D341Med (cell line): ENCODE data around the gene IFITM1.
A peak's percentile ranks its signal among the peaks of the same experiment; 100 is the strongest.
"Not testable (repeated sequence)": the region's sequence is repeated elsewhere in the genome, so short reads cannot be mapped to it uniquely, and the experiment has no call there.

Experiments
- DNase-seq: peaks from one replicate; pipeline ENCODE4 v3.0.0; 2012; ENCODE audit warnings: low spot score

IFITM1 gene

DNA sequence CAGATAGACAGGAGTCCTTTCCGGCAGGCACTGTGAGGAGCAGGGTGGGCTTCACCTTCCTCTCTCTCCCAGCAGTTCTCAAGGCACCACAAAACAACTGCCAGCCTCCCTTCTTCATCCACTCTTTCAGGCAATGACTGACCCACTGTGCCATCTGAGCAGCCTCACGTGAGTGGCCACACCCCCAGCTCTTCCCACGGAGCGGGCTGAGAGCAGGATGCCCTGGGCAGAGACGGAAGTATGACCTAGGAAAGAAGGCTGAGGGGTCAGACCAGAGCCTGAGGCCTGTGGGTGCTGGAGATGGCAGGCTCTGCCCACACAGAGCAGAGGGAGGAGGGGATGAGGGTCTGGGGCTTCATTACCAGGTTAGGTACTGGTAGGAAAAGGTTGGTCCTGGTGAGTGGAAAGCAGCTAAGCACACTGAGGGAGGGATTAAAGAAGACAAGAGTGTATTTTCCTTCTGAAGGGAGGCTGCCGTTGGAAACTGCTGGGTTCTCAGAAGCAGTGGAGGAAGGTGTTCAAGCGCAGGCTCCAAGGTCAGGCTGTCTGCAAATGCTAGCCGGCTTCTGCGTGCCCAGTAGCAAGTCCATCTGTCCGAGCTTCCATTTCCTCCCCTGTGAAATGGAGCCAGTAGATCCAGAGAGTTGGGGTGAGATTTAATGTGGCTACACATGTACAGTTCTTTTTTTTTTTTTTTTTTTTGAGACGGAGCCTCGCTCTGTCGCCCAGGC is 31.0 kb upstream of the IFITM1 start:
- DNase-seq, result no peak

DNA sequence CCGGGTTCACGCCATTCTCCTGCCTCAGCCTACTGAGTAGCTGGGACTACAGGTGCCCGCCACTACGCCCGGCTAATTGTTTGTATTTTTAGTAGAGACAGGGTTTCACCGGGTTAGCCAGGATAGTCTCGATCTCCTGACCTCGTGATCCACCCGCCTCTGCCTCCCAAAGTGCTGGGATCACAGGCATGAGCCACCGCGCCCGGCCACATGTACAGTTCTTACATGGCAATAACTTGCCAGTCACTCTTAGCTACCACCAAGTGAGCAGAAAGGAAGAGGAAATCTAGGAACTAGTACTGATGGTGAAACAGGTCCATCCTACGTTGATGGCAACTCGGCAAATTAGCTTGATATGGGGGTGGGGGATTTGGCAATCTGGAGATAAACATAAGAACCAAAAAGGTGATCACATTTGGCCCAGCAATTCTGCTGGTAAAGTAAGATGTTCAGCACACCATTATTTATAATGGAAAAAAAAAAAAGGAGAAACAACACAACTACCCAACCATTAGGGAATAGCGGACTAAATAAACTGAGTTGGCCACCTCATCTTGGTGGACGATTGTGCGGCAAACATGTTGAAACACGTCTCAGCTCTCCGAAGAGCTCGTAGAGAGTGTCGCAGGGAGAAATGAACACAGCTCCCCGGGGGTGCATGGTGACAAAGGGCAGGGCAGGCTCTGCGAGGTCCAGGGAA is 30.3 kb upstream of the IFITM1 start:
- DNase-seq, result no peak

DNA sequence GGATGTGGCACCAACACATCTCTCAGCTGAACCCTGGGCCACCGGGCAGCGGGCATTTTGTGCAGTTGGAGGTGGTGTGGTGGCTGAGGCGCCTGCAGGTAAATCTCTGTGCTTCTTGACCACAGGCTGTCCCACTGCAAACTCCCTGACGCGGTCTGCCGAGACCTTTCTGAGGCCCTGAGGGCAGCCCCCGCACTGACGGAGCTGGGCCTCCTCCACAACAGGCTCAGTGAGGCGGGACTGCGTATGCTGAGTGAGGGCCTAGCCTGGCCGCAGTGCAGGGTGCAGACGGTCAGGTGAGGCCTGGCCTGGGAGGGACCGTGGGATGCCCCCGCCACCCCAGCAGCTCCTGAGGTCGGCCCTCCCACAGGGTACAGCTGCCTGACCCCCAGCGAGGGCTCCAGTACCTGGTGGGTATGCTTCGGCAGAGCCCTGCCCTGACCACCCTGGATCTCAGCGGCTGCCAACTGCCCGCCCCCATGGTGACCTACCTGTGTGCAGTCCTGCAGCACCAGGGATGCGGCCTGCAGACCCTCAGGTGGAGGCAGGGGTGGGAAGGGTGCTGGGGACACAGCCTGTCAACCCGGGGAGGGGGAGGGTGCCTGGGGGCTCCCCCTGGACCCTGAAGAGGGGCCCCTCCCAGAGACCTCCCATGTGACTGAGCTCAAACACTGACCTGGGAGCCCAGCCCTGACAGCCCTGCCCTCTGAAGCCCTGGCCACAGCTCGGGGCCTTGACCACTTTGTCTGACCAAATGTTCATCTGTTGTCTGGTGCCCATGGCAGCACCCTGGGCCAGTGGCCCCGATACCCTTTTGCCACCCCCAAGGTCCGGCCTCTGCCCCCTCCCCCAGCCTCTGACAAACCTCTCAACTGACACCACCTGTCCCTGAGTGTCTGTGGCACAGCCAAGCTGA is 29.5 kb upstream of the IFITM1 start:
- peak; percentile 22 for DNase-seq

DNA sequence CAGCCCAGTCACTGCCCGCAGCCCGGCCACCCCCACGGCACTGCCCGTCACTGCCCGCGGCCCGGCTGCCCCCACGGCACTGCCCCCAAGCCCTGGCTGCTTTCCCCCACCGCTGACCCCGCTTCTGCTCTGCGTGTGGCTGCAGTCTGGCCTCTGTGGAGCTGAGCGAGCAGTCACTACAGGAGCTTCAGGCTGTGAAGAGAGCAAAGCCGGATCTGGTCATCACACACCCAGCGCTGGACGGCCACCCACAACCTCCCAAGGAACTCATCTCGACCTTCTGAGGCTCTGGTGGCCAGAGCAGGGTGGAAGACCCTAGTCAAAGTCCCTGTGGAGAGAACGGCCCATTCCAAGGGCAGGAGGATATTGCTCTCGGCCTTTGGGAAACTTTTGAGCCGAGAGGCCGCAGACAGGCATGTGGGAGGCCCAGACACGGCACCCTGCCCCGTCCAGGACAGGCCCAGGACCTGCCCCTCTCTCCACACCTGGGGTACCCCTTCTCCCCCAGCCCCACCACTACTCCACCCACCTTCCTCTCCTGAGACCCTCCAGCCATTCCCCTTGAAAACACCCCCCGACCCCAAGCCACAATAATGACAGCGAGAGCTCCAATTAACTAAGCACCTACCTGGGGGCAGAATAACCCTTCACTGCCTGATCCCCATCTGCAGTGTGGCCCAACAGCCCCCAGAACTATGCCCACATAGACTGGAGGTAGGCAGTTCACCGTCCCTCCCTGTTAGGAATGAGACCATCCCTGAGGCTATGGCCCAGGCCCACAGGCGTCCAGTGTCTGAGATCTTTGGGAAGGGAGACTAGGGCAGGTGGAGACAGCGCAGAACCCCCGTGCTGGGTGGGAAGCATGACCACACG is 28.6 kb upstream of the IFITM1 start:
- DNase-seq, result peak; percentile 13

DNA sequence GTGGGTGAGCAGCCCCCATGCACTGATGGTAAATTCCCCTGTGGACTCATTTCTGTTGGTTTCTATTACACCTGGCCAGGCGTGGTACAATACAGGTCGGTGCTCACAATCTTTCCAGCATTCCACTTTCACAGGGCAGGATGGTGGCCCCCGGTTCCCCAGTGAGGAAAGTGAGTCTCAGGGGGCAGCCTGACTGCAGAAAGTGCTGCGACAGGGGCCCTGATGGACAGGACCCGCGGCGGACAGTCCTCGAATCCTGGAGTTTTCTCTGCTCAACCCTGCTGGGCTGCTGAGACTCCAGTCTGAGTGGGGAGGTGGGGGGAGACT is 28.0 kb upstream of the IFITM1 start:
- DNase-seq, result no peak

DNA sequence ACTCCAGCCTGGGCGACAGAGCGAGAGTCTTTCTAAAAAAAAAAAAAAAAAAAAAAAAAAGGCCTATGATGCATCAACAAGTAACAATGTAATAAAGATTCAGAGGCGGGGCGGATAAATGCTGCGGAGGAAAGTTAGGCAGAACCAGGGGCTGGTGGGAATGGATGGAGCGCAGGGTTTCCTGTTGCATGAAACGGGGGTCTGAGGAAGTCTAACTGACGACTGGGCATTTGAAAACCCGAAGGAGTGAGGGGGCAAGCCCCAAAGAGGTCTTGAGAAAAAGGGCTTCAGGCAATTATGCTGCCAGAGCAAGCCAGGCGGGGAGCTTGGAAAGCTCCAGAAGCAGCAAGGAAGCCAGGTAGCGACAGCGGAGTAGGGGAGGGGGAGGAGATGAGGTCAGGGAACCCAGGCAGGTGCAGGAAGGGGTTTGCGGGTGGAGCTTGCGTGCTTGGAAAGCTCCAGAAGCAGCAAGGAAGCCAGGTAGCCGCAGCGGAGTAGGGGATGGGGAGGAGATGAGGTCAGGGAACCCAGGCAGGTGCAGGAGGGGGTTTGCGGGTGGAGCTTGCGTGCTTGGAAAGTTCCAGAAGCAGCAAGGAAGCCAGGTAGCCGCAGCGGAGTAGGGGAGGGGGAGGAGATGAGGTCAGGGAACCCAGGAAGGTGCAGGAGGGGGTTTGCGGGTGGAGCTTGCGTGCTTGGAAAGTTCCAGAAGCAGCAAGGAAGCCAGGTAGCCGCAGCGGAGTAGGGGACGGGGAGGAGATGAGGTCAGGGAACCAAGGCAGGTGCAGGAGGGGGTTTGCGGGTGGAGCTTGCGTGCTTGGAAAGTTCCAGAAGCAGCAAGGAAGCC is 26.6 kb upstream of the IFITM1 start:
- not testable (repeated sequence) for DNase-seq

DNA sequence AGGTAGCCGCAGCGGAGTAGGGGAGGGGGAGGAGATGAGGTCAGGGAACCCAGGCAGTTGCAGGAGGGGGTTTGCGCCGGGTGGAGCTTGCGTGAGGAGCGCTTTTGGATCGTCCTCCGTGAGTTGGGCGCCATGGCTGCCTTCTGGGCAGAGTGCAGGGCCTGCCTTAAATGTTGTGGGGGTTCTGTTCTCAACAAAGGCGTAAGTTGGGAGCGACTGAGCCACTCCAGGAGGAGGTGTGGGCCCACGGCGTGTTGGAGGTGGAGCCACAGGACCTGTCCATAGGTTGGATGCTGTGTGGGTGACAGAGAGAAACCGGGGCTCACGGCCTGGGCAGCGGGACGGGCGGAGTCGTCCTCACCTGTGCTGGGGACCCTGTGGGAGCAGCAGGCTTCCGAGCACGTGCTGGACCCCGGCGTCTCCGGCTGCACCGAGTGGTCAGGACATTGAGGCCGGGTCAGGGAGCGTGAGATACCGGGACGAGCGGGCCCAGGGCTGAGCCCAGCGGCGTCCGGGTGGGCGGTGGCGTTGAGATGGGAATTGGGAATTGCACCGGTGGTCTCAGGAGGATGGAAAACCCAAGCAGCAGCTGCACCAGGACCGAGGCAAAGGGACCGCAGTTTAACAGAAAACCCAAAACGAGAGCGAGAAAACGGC is 25.9 kb upstream of the IFITM1 start:
- peak; percentile 2 for DNase-seq

DNA sequence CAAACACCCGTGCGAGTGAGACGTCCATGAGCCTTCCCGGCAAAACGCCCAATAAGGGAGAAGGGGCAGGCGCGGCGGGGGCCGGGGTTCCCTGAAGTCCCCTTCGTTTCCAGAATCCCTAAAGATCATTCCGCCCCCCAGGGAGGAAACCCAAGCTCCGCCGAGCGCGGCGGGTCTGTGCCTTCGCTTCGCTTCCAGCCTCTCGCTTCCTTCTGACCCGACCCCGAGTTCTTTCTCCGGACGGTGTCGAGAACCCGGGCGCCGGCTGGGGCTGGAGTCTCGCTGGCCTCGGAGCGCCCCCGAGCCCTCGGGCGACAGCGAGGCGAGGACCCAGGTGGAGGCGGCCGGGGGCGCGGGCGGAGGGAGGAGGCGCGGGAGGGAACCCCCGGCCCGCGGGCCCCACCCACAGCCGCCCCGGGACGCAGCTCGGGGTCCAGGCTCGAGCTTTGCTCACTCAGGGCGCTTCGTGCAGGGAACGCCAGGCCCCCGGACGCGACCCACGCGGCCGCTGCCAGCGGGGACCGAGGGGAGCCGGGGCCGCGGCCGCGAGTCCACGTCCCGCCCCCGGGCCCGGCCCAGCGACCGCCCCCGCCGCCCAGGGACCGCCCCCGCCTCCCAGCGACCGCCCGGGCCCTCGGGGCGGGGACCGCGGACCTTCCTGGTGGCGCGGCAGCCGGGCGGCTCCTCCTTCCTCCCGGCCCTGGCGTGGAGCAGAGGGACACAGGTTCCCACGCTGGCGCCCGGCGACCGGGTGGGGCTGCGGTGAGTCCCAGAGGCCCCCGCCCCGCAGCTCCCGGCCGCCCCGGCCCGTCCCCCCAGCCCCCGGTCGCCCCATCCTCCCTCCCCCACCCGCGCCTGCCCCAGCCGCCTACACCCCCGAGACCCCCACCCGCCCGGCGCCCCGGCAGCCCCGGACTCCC is 25.1 kb upstream of the IFITM1 start, which contains the start of gene PGGHG:
Gene PGGHG, plus strand, starts transcription at position 649 of the 920 bp plus-strand sequence. CDS start 691 bp downstream, outside the sequence.
- peak; percentile 87 for DNase-seq

DNA sequence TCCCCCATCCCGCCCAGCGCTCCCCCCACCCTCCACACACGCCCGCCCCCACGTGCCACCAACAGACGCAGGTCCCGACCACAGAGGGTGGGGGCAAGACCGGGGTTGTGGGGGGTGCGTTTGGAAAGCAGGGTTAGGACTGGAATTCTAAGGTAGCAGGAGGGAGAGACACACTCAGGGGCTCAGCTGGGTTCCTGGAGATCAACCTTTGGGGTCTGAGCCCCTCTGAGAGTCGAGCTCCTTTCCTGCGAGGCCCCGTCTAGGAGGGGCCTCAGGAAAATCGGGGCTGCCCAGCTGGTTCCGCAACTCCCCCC is 24.5 kb upstream of the IFITM1 start:
- DNase-seq, result no peak

DNA sequence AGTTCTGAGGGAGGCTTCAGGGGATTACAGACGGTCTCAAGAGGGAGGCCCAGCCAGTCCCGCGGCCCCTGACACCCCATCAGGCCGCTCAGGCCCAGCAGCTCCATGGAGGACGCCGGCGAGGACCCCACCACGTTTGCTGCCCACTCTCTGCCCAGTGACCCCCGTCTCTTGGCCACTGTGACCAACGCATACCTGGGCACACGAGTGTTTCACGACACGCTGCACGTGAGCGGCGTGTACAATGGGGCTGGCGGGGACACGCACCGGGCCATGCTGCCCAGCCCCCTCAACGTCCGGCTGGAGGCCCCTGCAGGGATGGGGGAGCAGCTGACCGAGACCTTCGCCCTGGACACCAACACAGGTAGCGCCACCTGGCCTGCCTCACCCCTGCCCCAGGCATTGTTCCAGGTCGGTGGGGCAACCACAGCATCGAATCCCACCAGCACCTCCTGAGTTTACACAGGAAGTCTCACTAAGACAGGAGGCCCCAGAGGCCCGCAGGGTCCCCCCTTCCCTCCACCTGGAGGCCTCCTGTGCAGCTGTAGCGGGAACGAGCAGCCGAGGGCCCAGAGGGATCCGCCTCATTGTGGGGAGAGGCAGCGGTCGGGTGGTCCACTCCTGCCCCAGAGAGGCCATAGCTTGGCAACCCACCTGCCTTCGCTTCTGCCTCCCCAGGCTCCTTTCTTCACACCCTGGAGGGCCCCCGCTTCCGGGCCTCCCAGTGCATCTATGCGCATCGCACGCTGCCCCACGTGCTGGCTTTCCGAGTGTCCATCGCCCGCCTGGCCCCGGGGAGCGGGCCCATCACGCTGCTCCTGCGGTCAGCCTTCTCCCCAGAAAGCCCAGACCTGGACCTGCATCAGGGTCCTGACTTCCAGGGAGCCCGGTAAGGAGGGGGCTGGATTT is 23.9 kb upstream of the IFITM1 start:
- peak; percentile 33 for DNase-seq

DNA sequence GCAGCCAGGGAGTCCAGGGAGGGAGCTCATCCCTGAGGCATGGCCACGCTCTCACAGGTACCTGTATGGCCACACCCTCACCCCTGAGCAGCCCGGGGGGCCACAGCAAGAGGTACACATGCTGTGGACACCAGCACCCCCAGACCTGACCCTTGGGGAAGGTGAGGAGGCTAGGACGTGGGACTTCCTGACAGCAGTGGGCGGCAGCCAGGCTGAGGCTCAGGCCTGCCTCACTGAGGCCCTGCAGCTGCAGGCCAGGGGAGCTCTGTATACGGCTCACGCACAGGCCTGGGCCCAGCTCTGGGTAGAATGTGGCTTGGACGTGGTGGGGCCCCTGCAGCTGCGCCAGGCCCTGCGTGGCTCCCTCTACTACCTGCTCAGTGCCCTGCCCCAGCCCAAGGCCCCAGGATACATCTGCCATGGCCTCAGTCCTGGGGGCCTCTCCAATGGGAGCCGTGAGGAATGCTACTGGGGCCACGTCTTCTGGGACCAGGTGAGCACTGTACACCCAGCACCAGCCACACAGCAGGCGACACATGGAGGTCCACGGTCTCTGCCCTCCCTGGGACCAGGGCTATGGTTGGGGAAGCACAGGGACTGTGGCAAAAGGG is 23.1 kb upstream of the IFITM1 start:
- DNase-seq, result peak; percentile 30

DNA sequence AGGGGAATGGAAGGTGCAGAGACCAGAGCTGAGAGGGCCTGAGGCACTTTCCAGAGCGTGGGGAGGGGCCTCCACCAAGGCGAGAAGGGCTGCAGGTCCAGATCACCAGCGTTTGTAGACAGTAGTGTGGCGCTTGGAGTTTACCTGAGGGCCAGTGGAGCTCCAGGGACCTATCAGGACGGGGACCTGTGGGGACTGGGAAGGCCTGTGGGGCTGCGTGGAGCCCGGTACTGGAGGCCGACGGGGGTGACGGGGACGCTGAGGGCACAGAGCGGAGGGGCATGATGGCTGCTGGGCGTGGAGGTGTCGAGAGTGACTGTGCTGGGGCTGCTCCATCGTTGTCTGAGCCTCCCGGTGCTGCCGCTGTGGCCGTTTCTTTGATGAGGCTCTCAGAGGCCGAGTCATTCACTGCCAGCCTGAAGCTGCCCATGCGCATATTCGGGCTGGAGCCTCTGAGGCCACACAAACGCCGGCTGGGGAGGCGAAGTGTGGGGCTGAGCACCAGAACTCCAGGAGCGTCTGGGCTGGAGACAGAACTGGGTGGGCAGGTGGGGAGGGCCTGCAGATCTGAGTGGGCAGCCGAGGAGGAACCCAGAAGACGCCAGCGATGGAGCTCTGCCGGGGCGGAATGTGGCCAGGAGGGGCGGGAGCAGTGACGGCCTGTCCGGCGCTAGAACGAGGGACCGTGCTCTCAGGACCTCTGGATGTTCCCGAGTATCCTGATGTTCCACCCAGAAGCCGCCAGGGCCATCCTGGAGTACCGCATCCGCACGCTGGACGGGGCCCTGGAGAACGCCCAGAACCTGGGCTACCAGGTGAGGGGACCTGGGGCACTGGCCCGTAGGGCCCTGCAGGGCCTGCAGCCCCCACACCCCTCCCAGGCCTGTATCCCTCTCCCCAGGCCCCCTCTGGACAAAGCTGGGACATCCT is 22.3 kb upstream of the IFITM1 start:
- DNase-seq, result peak; percentile 24

DNA sequence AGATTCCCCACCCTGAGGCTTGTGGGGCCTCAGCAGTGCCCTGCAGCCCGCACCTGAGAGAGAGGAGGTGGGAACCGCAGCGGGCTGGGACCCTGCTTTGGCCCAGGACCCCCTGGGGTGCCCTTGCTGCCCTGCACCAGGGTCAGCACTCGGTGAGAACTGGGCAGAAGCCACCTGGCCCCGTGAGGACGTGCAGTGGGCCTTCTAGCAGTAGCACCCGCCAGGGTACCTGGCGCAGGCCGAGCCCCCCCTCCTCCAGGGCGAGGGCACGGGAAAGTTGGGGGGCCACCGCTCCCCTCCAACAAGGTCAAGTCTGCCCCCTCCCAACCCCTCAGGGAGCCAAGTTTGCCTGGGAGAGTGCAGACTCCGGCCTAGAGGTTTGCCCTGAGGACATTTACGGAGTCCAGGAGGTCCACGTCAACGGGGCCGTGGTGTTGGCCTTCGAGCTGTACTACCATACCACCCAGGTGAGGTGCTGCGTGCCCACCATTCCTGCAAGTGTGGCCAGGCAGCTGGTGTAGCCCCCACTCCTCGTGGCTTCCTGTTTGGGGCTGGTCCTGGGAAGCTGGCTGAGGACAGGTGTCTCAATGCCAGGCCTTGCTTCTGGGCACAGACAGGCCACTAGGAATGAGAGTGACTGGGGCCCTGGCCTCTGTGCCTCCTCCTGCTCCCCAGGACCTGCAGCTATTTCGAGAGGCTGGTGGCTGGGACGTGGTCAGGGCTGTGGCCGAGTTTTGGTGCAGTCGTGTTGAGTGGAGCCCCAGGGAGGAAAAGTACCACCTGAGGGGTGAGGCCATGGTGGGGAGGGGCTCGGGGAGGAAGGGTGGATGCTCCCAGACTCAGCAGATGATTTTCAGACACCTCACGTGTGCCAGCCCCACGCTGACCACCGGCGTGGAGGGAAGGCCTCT is 21.4 kb upstream of the IFITM1 start:
- peak; percentile 20 for DNase-seq

DNA sequence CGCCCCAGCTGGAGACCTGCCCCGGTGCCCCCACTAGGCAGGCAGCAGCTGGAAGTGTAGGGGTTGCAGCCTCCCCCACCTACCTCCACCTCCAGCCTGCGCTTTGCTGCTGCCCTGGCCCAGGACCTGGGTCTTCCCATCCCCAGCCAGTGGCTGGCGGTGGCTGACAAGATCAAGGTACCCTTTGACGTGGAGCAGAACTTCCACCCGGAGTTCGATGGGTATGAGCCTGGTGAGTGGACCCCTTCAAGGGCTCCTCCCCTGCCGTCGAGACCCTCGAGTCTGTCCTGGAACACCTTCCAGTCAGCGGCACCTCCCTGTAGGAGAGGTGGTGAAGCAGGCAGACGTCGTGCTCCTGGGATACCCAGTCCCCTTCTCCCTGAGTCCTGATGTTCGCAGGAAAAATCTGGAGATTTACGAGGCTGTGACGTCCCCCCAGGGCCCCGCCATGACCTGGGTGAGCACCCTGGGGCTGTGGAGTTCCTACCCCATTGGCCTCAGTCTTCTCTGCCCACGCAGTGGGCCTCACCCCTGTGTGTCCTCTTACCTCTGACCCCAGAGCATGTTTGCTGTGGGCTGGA is 20.5 kb upstream of the IFITM1 start:
- DNase-seq, result peak; percentile 22
